Liver (tissue), 9 donors: ENCODE results near the gene CFAP97D2. TPM values are rescaled to one million over a fixed set of nuclear protein-coding genes. Genes with fewer than 3 reads are reported as not detected.

Source experiments
- DNase-seq: peaks from one replicate; pipeline ENCODE4 v3.0.0-alpha.2; 2017; ENCODE audit warnings: low spot score
- H3K27ac ChIP-seq, 2 donors: one replicate each; pipeline ENCODE4 v1.7.0; 2013; ENCODE audit warnings: inconsistent platforms in 2 of 2, low read length in 2 of 2, control low read depth in 1 of 2, low read depth in 1 of 2, mild to moderate bottlenecking in 1 of 2
- H3K27me3 ChIP-seq, 4 donors: one replicate each; pipeline versions ENCODE4 v1.6.1 to v1.7.0; 2013; ENCODE audit warnings: low read length in 3 of 4, inconsistent platforms in 1 of 4, mild to moderate bottlenecking in 1 of 4, moderate library complexity in 1 of 4; ENCODE audit not compliant: control insufficient read depth in 4 of 4, insufficient read depth in 4 of 4
- H3K36me3 ChIP-seq, 4 donors: one replicate each; pipeline versions ENCODE4 v1.6.1 to v1.7.0; 2013; ENCODE audit warnings: low read length in 3 of 4, mild to moderate bottlenecking in 3 of 4, low read depth in 1 of 4, moderate library complexity in 1 of 4; ENCODE audit not compliant: control insufficient read depth in 4 of 4, insufficient read depth in 3 of 4
- H3K4me1 ChIP-seq, 4 donors: one replicate each; pipeline versions ENCODE4 v1.6.1 to v1.7.0; 2013; ENCODE audit warnings: low read length in 3 of 4, mild to moderate bottlenecking in 3 of 4, moderate library complexity in 1 of 4; ENCODE audit not compliant: control insufficient read depth in 4 of 4, insufficient read depth in 4 of 4
- H3K4me3 ChIP-seq, 3 donors: one replicate each; pipeline versions ENCODE4 v1.6.1 to v1.7.0; 2013; ENCODE audit warnings: low read length in 3 of 3, control low read depth in 1 of 3, low read depth in 1 of 3, mild to moderate bottlenecking in 1 of 3
- H3K9ac ChIP-seq, 2 donors: one replicate each; pipeline ENCODE4 v1.7.0; 2013; ENCODE audit warnings: low read length in 2 of 2, mild to moderate bottlenecking in 2 of 2, moderate library complexity in 2 of 2, control low read depth in 1 of 2, low read depth in 1 of 2
- H3K9me3 ChIP-seq, 4 donors: one replicate each; pipeline versions ENCODE4 v1.6.1 to v1.7.0; 2013; ENCODE audit warnings: low read length in 3 of 4; ENCODE audit not compliant: control insufficient read depth in 4 of 4
- EGR1 ChIP-seq, 2 donors: IDR thresholded peaks; 2 replicates each; pipeline ENCODE4 v1.6.1; 2016 to 2018; ENCODE audit warnings: antibody characterized with exemption in 2 of 2, low read depth in 2 of 2
- FOXA1 ChIP-seq: IDR thresholded peaks from 2 replicates; pipeline ENCODE4 v1.6.1; 2016; ENCODE audit warnings: antibody characterized with exemption
- FOXA2 ChIP-seq: IDR thresholded peaks from 2 replicates; pipeline ENCODE4 v1.6.1; 2016; ENCODE audit warnings: antibody characterized with exemption
- GABPA ChIP-seq, 2 donors: IDR thresholded peaks in 1 of 2; conservative IDR thresholded peaks in 1 of 2; 2 replicates each; pipeline ENCODE4 v1.6.1; 2016; ENCODE audit warnings: antibody characterized with exemption in 2 of 2, mild to moderate bottlenecking in 1 of 2, moderate library complexity in 1 of 2
- HNF4G ChIP-seq: IDR thresholded peaks from 2 replicates; pipeline ENCODE4 v1.6.1; 2016; ENCODE audit warnings: antibody characterized with exemption
- JUND ChIP-seq, 2 donors: IDR thresholded peaks; 2 replicates each; pipeline ENCODE4 v1.6.1; 2016; ENCODE audit warnings: antibody characterized with exemption in 2 of 2
- NR2F2 ChIP-seq: IDR thresholded peaks from 2 replicates; pipeline ENCODE4 v1.6.1; 2016; ENCODE audit warnings: antibody characterized with exemption
- RAD21 ChIP-seq, 2 donors: IDR thresholded peaks; 2 replicates each; pipeline ENCODE4 v1.6.1; 2016; ENCODE audit warnings: antibody characterized with exemption in 2 of 2, mild to moderate bottlenecking in 2 of 2
- RXRA ChIP-seq, 2 donors: IDR thresholded peaks; 2 replicates each; pipeline ENCODE4 v1.6.1; 2017 to 2018; ENCODE audit warnings: antibody characterized with exemption in 2 of 2, mild to moderate bottlenecking in 1 of 2
- SP1 ChIP-seq: IDR thresholded peaks from 2 replicates; pipeline ENCODE4 v1.6.1; 2018; ENCODE audit warnings: antibody characterized with exemption, mild to moderate bottlenecking
- TAF1 ChIP-seq: conservative IDR thresholded peaks from 2 replicates; pipeline ENCODE4 v1.6.1; 2016; ENCODE audit warnings: antibody characterized with exemption, mild to moderate bottlenecking
- YY1 ChIP-seq: IDR thresholded peaks from 2 replicates; pipeline ENCODE4 v1.6.1; 2016; ENCODE audit warnings: antibody characterized with exemption, mild to moderate bottlenecking
- ZBTB33 ChIP-seq: IDR thresholded peaks from 2 replicates; pipeline ENCODE4 v1.6.1; 2016; ENCODE audit warnings: antibody characterized with exemption
- WGBS: extraction: QIAGEN DNeasy Blood & Tissue Kit; methylation state at CpG from one replicate; pipeline ENCODE4 v1.1.7; 2013; 5-methylcytosine and 5-hydroxymethylcytosine counted together
- polyA plus RNA-seq, 2 donors: library from polyadenylated mRNA; stranded (reverse) in 1 of 2; unstranded in 1 of 2; fragments of 200-250 nt in 1 of 2; fragments of >200 nt in 1 of 2; fragmentation: Nextera tagmentation in 1 of 2; extraction: Ambion mirVana in 1 of 2; gene quantifications; one replicate each; pipeline versions ENCODE4 v1.2.1 to v1.2.3, GENCODE V29; 2013 to 2015
- total RNA-seq, 2 donors: library from RNA; depleted of rRNA; stranded (reverse); fragments of >200 nt; gene quantifications; one replicate each; pipeline ENCODE4 v1.2.3, GENCODE V29; 2014
- TF ChIP-seq, protein P1 (sequence below): IDR thresholded peaks from 2 replicates; pipeline ENCODE4 v1.6.1; 2016; ENCODE audit warnings: antibody characterized with exemption, mild to moderate bottlenecking
- TF ChIP-seq, protein P2 (sequence below): IDR thresholded peaks from 2 replicates; pipeline ENCODE4 v1.6.1; 2016; ENCODE audit warnings: antibody characterized with exemption
- donor health status: healthy.
- donor health status: healthy.
- donor health status: healthy.
- donor health status: healthy.
- donor health status: healthy.

Gene CFAP97D2
- total RNA-seq (not detected), polyA plus RNA-seq (not detected)

DNA sequence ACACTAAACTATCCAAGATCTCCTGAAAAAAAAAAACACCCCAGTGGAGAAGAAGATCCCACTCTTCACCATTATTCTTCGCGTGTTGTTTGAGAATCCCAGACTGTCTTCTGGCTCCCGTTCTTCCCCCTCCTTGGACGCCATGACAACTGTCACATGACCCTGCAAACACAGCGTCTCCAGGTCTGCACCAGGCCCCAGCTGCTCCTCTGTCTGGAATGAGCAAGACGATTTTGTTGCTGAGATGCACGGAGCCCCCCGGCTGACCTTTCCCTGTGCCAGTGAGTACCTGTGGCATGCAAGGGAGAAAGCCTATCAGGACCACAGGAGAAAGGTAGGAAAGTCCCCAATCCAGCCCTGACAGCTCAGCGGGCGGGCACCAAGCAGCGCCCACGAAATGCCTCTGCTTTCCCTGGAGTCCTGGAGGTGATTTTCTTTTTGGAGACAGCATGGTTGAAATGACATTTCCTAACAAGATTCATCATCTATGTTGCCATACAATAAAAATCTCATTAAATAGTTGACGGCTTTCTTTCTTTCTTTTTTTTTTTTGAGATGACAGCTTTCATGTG lies at the start of gene CFAP97D2:
Gene CFAP97D2 (plus strand): TSS at position 171 of the 572 bp plus-strand sequence. CDS start 74 bp downstream, at position 245.
- DNase-seq = no peak
- Histone ChIP-seq H3K9ac (no peak within 1 kb of the TSS), H3K4me3 (no peak within 1 kb of the TSS), H3K27ac (no peak within 1 kb of the TSS), H3K27me3 (no peaks in the 10 kb centered on the region), H3K9me3 (no peaks in the 10 kb centered on the region), H3K36me3 (no peaks in the 10 kb centered on the region), H3K4me1 (no peaks in the 10 kb centered on the region)
- WGBS = 55% methylated on average over 13 of the region's 13 CpGs
- TF ChIP-seq ZBTB33 (no peak), RXRA (IDR thresholded peaks at IDR 0.05) (no peak), TAF1 (no peak)
- TF ChIP-seq, protein P1, sequence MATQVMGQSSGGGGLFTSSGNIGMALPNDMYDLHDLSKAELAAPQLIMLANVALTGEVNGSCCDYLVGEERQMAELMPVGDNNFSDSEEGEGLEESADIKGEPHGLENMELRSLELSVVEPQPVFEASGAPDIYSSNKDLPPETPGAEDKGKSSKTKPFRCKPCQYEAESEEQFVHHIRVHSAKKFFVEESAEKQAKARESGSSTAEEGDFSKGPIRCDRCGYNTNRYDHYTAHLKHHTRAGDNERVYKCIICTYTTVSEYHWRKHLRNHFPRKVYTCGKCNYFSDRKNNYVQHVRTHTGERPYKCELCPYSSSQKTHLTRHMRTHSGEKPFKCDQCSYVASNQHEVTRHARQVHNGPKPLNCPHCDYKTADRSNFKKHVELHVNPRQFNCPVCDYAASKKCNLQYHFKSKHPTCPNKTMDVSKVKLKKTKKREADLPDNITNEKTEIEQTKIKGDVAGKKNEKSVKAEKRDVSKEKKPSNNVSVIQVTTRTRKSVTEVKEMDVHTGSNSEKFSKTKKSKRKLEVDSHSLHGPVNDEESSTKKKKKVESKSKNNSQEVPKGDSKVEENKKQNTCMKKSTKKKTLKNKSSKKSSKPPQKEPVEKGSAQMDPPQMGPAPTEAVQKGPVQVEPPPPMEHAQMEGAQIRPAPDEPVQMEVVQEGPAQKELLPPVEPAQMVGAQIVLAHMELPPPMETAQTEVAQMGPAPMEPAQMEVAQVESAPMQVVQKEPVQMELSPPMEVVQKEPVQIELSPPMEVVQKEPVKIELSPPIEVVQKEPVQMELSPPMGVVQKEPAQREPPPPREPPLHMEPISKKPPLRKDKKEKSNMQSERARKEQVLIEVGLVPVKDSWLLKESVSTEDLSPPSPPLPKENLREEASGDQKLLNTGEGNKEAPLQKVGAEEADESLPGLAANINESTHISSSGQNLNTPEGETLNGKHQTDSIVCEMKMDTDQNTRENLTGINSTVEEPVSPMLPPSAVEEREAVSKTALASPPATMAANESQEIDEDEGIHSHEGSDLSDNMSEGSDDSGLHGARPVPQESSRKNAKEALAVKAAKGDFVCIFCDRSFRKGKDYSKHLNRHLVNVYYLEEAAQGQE = no peak

GRCh38 chr13:114129649-114130062 lies 49.4 kb upstream of the CFAP97D2 start:
- WGBS = 74% methylated on average over 9 of the region's 9 CpGs
- Histone ChIP-seq H3K36me3 (no peaks in the 10 kb centered on the region), H3K9me3 (no peaks in the 10 kb centered on the region), H3K4me3 (no peak overlapping the region), H3K9ac (peak overlapping the region in 1 of 2 donors; percentile 19), H3K4me1 (peaks cover 12 to 31% (median 21%) of the 10 kb centered on the region in 4 donors), H3K27ac (peak overlapping the region; percentile 81 to 82), H3K27me3 (no peaks in the 10 kb centered on the region)
- TF ChIP-seq FOXA2 = no peak
- TF ChIP-seq FOXA1 = no peak
- no peak for TF ChIP-seq YY1
- DNase-seq = no peak

- H3K36me3 ChIP-seq = no peaks in the 10 kb centered on the region
- TF ChIP-seq NR2F2 (no peak), ZBTB33 (no peak), YY1 (no peak), RAD21 (IDR thresholded peaks at IDR 0.05) (no peak), SP1 (no peak), GABPA (IDR thresholded peaks at IDR 0.05 in 1 of 2, conservative IDR thresholded peaks at IDR 0.05 in 1 of 2) (no peak), FOXA2 (no peak), FOXA1 (no peak), RXRA (IDR thresholded peaks at IDR 0.05) (no peak), HNF4G (no peak), JUND (IDR thresholded peaks at IDR 0.05) (no peak), EGR1 (IDR thresholded peaks at IDR 0.05; ENCODE audit: low read depth in 2 of 2) (no peak)
- TF ChIP-seq, protein P1 = no peak
- TF ChIP-seq, protein P2, sequence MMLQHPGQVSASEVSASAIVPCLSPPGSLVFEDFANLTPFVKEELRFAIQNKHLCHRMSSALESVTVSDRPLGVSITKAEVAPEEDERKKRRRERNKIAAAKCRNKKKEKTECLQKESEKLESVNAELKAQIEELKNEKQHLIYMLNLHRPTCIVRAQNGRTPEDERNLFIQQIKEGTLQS = no peak
Observed at GRCh38 chr13:114130131-114130836, 48.8 kb upstream of the CFAP97D2 start.

More at GRCh38 chr13:114130131-114130836, 48.8 kb upstream of the CFAP97D2 start:
- Histone ChIP-seq H3K9me3 (no peaks in the 10 kb centered on the region), H3K4me3 (peak overlapping the region in 1 of 3 donors; percentile 68), H3K27me3 (no peaks in the 10 kb centered on the region), H3K4me1 (peaks cover 12 to 31% (median 21%) of the 10 kb centered on the region in 4 donors), H3K27ac (peak overlapping the region; percentile 81 to 82), H3K9ac (peak overlapping the region in 1 of 2 donors; percentile 58)
- no peak for DNase-seq
- 43% methylated on average over 18 of the region's 18 CpGs for WGBS
